Uterus (tissue), 2 donors: ENCODE data around the gene CFAP52.

Experiments
- POLR2A ChIP-seq, 2 donors: fragments of 450-650 bp; IDR thresholded peaks; one replicate each; pipeline ENCODE4 v1.6.1; 2016; ENCODE audit warnings: antibody characterized with exemption in 2 of 2, mild to moderate bottlenecking in 1 of 2, moderate library complexity in 1 of 2
- TF ChIP-seq, protein P1 (sequence below), 4 experiments: fragments of 200-600 bp in 2 of 4; fragments of 450-650 bp in 2 of 4; sonication (generic) in 2 of 4; IDR thresholded peaks; one replicate each; pipeline ENCODE4 v1.5.1; 2016 to 2019; ENCODE audit warnings: antibody characterized with exemption in 4 of 4, mild to moderate bottlenecking in 2 of 4, moderate library complexity in 1 of 4

DNA sequence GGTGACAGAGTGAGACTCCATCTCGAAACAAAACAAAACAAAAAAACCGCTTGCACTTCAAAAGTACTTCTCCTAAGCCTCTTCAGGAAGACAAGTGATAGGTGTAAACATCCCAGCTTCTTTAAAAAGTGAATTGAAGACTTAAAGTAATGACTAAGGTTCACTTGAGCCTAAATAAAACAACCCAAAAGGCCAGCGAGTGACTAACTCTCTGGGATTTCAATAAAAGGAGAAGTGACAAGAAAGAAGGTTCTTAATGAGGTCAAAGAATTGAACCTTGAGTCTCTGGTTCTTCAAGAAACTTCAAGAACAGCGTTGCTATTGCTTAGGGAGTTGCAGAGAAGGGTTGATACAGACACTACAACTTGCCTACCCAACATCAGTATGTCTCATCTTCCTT is 43.0 kb upstream of the CFAP52 start:
- no peak for TF ChIP-seq POLR2A (IDR thresholded peaks at IDR 0.05)
- TF ChIP-seq, protein P1, sequence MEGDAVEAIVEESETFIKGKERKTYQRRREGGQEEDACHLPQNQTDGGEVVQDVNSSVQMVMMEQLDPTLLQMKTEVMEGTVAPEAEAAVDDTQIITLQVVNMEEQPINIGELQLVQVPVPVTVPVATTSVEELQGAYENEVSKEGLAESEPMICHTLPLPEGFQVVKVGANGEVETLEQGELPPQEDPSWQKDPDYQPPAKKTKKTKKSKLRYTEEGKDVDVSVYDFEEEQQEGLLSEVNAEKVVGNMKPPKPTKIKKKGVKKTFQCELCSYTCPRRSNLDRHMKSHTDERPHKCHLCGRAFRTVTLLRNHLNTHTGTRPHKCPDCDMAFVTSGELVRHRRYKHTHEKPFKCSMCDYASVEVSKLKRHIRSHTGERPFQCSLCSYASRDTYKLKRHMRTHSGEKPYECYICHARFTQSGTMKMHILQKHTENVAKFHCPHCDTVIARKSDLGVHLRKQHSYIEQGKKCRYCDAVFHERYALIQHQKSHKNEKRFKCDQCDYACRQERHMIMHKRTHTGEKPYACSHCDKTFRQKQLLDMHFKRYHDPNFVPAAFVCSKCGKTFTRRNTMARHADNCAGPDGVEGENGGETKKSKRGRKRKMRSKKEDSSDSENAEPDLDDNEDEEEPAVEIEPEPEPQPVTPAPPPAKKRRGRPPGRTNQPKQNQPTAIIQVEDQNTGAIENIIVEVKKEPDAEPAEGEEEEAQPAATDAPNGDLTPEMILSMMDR (IDR thresholded peaks at IDR 0.05) = no peak
